Measurements from ENCODE around the gene RACGAP1.

The RACGAP1 gene

GRCh38 chr12:49967042-49967776 lies 58.1 kb downstream of the RACGAP1 start:
- peak; percentile 94 for DNase-seq

- no peak for DNase-seq
Measured at GRCh38 chr12:49966511-49967041, 58.7 kb downstream of the RACGAP1 start.

GRCh38 chr12:49965836-49966235 lies 59.5 kb downstream of the RACGAP1 start:
- no peak for DNase-seq

GRCh38 chr12:49964849-49965624 lies 60.3 kb downstream of the RACGAP1 start:
- DNase-seq, result no peak

GRCh38 chr12:49963976-49964815 lies 61.1 kb downstream of the RACGAP1 start:
- DNase-seq, result no peak

- no peak for DNase-seq
Measured at GRCh38 chr12:49962861-49963765, 62.2 kb downstream of the RACGAP1 start.

GRCh38 chr12:49961993-49962764 lies 63.1 kb downstream of the RACGAP1 start:
- no peak for DNase-seq

- DNase-seq, result no peak
Measured at GRCh38 chr12:49961111-49961922, 64.0 kb downstream of the RACGAP1 start, which contains the start of gene AQP5. Gene AQP5 (plus strand): TSS chr12:49961872. CDS start chr12:49962018, 146 bp downstream.

GRCh38 chr12:49960474-49961110 lies 64.7 kb downstream of the RACGAP1 start:
- DNase-seq, result no peak

- no peak for DNase-seq
Measured at GRCh38 chr12:49959685-49960473, 65.4 kb downstream of the RACGAP1 start.

- DNase-seq, result no peak
Measured at GRCh38 chr12:49957570-49957967, 67.7 kb downstream of the RACGAP1 start.

GRCh38 chr12:49956663-49957569 lies 68.4 kb downstream of the RACGAP1 start:
- DNase-seq, result no peak

- no peak for DNase-seq
Measured at GRCh38 chr12:49955899-49956662, 69.2 kb downstream of the RACGAP1 start.

- DNase-seq, result no peak
Measured at GRCh38 chr12:49954863-49955830, 70.1 kb downstream of the RACGAP1 start.

Measured in femur (tissue), 1 donor.